WTC11 (cell line): ENCODE measurements around the gene CRELD1.

Experiments used
- ATF3 ChIP-seq: sonication (generic); formaldehyde crosslinking; conservative IDR thresholded peaks from 2 replicates; pipeline ENCODE4 v1.8.1; 2022; ENCODE audit warnings: mild to moderate bottlenecking, missing genetic modification reagents
- ESRRA ChIP-seq: sonication (generic); formaldehyde crosslinking; IDR thresholded peaks from 2 replicates; pipeline ENCODE4 v1.8.1; 2022; ENCODE audit warnings: mild to moderate bottlenecking, missing genetic modification reagents, borderline replicate concordance
- HMGXB4 ChIP-seq: sonication (generic); formaldehyde crosslinking; IDR thresholded peaks from 2 replicates; pipeline ENCODE4 v1.8.1; 2023; ENCODE audit warnings: mild to moderate bottlenecking, moderate library complexity, missing genetic modification reagents
- TP53 ChIP-seq: sonication (generic); formaldehyde crosslinking; IDR thresholded peaks from 2 replicates; pipeline ENCODE4 v1.8.1; 2023; ENCODE audit warnings: mild to moderate bottlenecking, missing genetic modification reagents
- TF ChIP-seq, protein P1 (sequence below): sonication (generic); formaldehyde crosslinking; IDR thresholded peaks from 2 replicates; pipeline ENCODE4 v1.8.1; 2023; ENCODE audit warnings: mild to moderate bottlenecking, missing genetic modification reagents, borderline replicate concordance

GRCh38 chr3:9946112-9947024 is 12.7 kb downstream of the CRELD1 start:
- TF ChIP-seq, protein P1, sequence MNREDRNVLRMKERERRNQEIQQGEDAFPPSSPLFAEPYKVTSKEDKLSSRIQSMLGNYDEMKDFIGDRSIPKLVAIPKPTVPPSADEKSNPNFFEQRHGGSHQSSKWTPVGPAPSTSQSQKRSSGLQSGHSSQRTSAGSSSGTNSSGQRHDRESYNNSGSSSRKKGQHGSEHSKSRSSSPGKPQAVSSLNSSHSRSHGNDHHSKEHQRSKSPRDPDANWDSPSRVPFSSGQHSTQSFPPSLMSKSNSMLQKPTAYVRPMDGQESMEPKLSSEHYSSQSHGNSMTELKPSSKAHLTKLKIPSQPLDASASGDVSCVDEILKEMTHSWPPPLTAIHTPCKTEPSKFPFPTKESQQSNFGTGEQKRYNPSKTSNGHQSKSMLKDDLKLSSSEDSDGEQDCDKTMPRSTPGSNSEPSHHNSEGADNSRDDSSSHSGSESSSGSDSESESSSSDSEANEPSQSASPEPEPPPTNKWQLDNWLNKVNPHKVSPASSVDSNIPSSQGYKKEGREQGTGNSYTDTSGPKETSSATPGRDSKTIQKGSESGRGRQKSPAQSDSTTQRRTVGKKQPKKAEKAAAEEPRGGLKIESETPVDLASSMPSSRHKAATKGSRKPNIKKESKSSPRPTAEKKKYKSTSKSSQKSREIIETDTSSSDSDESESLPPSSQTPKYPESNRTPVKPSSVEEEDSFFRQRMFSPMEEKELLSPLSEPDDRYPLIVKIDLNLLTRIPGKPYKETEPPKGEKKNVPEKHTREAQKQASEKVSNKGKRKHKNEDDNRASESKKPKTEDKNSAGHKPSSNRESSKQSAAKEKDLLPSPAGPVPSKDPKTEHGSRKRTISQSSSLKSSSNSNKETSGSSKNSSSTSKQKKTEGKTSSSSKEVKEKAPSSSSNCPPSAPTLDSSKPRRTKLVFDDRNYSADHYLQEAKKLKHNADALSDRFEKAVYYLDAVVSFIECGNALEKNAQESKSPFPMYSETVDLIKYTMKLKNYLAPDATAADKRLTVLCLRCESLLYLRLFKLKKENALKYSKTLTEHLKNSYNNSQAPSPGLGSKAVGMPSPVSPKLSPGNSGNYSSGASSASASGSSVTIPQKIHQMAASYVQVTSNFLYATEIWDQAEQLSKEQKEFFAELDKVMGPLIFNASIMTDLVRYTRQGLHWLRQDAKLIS (CRISPR knock-in tag) = peak; percentile 79; the same call in 1 of the 2 replicates
- TF ChIP-seq HMGXB4 (CRISPR knock-in tag) (peak; percentile 98), ESRRA (CRISPR knock-in tag) (peak; percentile 72; the same call in 1 of the 2 replicates), TP53 (peak; percentile 84), ATF3 (CRISPR knock-in tag) (no peak)
